HG03280 (cell line): ENCODE results near the gene ANK2.

Experiments
- ATAC-seq: cut with Tn5 transposase; IDR thresholded peaks from one replicate; pipeline ENCODE4 v1.9.1; 2021; ENCODE audit warnings: mild to moderate bottlenecking, moderate library complexity; ENCODE audit not compliant: unreplicated experiment

Gene ANK2

DNA sequence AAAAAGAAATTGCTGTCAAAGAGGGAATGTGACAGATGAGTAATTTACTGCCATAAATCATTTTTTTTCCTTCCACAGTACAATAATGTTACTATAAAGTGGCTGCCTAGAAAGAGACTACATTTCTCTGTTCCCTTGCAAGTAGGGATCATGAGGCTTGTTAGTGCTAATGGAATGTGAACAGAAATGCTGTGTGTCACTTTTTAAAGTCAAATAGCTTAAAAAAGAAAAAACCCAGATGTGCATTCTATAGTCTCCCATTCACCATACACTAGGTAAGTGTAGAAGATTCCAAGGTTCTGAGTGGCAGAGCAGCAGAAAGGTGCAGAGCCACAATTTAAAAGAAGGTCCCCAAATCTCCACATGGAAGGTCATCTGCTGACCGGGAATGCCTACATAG, 383.7 kb downstream of the ANK2 start:
- no peak for ATAC-seq
